WERI-Rb-1 (cell line): ENCODE results near the gene MCTP1.

Experiments
- DNase-seq: peaks from one replicate; pipeline ENCODE4 v3.0.0-alpha.2; 2020
- H3K27ac ChIP-seq: fragments of 250-450 bp; sonication (Bioruptor Pico); 2 replicates; pipeline ENCODE4 v1.5.1; 2020; ENCODE audit warnings: mild to moderate bottlenecking, moderate library complexity
- H3K27me3 ChIP-seq: fragments of 250-450 bp; sonication (Bioruptor Pico); 2 replicates; pipeline ENCODE4 v1.5.1; 2021; ENCODE audit warnings: mild to moderate bottlenecking, low read depth, moderate library complexity; ENCODE audit not compliant: insufficient read depth, severe bottlenecking
- H3K36me3 ChIP-seq: fragments of 250-450 bp; sonication (Bioruptor Pico); 2 replicates; pipeline ENCODE4 v1.5.1; 2020; ENCODE audit warnings: mild to moderate bottlenecking, moderate library complexity
- H3K4me3 ChIP-seq: 2 replicates; pipeline ENCODE4 v1.5.1; 2011; ENCODE audit warnings: low read depth, mild to moderate bottlenecking, control low read depth, low read length
- H3K9me3 ChIP-seq: fragments of 250-450 bp; sonication (Bioruptor Pico); 2 replicates; pipeline ENCODE4 v1.5.1; 2021; ENCODE audit warnings: mild to moderate bottlenecking, moderate library complexity; ENCODE audit not compliant: severe bottlenecking
- TF ChIP-seq, protein P1 (sequence below): IDR thresholded peaks from 2 replicates; pipeline ENCODE4 v1.5.1; 2011; ENCODE audit warnings: low read depth, mild to moderate bottlenecking, control low read depth, inconsistent platforms, low read length

The MCTP1 gene

DNA sequence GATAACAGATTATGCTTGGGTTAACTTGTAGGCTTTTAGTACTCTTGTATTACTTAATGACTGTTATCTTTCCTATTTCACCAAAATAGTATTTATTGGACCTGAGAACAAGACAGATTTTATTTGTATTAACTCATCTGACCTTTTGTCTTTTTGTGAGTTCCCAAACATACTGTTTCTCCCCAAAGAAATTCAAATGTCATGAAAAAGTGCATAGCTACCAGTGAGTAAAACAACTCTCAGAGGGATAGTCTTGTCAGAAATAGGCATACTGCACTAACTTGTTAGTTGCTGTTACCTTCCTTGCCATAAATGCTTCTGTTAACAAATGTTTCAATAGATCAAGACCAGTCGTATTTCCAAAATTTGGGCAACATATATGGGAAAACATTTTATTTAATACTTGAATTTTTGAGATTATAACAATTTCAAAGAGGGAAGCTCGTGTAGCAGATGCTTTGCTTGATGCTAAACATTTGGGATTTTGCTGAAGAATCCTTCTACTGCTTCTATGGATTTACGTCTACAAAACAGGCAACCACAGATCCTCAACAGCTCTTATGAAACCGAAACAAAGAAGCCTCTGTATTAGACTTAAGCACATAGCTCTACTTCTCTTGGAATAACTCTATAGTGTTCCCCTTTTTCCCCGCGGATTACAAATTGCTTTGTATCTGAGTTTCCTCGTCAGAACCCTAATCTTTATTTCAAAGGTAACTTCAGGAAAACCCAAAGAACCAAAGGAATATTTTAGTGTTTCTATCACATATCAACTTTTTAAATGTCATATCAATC is 248.8 kb downstream of the MCTP1 start:
- H3K36me3 ChIP-seq, result no peaks in the 10 kb centered on the region
- DNase-seq, result no peak
- TF ChIP-seq, protein P1, sequence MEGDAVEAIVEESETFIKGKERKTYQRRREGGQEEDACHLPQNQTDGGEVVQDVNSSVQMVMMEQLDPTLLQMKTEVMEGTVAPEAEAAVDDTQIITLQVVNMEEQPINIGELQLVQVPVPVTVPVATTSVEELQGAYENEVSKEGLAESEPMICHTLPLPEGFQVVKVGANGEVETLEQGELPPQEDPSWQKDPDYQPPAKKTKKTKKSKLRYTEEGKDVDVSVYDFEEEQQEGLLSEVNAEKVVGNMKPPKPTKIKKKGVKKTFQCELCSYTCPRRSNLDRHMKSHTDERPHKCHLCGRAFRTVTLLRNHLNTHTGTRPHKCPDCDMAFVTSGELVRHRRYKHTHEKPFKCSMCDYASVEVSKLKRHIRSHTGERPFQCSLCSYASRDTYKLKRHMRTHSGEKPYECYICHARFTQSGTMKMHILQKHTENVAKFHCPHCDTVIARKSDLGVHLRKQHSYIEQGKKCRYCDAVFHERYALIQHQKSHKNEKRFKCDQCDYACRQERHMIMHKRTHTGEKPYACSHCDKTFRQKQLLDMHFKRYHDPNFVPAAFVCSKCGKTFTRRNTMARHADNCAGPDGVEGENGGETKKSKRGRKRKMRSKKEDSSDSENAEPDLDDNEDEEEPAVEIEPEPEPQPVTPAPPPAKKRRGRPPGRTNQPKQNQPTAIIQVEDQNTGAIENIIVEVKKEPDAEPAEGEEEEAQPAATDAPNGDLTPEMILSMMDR, result no peak
- H3K4me3 ChIP-seq, result no peak overlapping the region
- no peaks in the 10 kb centered on the region for H3K9me3 ChIP-seq
- no peak overlapping the region for H3K27ac ChIP-seq
- H3K27me3 ChIP-seq, result no peaks in the 10 kb centered on the region

DNA sequence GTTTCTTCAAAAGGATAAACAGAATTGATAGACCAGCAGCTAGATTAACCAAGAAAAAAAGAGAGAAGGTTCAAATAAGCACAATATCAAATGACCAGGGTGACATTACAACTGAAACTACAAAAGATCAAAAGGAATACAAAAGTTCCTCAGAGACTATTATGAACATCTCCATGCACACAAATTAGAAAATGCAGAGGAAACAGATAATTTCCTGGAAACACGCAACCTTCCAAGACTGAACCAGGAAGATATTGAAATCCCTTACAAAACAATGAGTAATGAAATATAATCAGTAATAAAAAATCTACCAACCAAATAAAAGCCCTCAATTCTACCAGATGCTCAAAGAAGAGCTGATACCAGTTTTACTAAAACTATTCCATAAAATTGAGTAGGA is 252.1 kb downstream of the MCTP1 start:
- H3K36me3 ChIP-seq, result no peaks in the 10 kb centered on the region
- no peak overlapping the region for H3K4me3 ChIP-seq
- H3K27ac ChIP-seq, result no peak overlapping the region
- TF ChIP-seq, protein P1, result no peak
- no peaks in the 10 kb centered on the region for H3K27me3 ChIP-seq
- no peak for DNase-seq
- no peaks in the 10 kb centered on the region for H3K9me3 ChIP-seq

DNA sequence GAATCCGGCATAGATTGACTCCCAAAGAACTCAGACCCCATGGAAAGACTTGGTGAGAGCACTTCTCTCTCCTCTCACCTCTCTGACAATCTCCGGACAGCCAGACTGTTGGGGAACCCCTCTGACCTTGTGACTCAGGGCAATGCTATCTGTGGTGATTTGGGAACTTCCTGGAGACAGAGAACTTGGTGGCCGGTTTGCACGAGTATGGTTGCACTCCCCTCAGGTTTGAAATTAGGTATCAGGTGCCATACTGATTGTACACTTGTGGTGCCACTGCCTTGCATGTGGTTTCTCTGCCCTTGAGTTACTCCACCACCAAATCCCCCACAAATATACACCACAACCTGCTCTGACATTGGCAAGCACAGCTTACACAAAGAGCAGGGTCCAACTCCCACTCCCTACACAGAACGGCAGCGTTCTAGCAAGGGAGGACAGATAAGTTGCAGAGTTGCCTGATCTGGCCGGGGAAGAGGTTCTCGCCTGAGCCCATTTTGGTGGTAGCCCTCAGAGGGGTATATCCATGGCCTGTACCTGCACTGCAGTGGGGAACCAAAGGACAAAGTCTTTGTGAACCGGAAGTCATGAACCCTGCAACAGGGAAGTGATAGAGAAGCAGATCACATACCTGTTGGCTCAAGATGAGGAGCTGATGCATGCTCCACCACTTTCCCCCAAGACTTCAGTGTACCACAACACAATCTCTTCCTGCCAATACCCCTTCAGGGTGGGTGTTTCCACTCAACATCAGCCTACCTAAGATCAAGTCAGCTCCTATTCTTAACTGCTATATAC is 255.1 kb downstream of the MCTP1 start:
- Histone ChIP-seq H3K9me3 (no peaks in the 10 kb centered on the region), H3K27me3 (no peaks in the 10 kb centered on the region), H3K4me3 (no peak overlapping the region), H3K36me3 (no peaks in the 10 kb centered on the region), H3K27ac (no peak overlapping the region)
- TF ChIP-seq, protein P1, result no peak
- DNase-seq, result no peak

DNA sequence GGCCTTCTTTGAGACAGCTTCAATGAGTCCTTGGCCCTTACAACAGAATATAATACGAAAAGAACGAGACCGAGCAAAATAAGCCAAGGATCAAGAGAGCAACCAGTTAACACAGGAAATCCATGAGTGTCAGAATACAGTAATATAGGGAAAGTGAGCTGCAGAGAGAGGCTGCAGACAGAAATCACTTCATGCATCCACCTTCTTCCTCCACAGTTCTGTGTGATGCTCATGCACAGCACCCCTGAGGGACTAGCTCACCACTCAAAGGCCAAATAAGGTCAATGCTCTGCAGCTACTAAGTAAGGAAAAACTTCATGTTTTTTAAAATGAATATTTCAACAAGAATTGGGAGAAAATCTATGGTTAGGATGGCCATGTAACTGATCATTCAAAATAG is 257.1 kb downstream of the MCTP1 start:
- H3K27ac ChIP-seq, result peak overlapping the region; percentile 74
- no peaks in the 10 kb centered on the region for H3K27me3 ChIP-seq
- no peaks in the 10 kb centered on the region for H3K36me3 ChIP-seq
- H3K4me3 ChIP-seq, result no peak overlapping the region
- TF ChIP-seq, protein P1, result no peak
- H3K9me3 ChIP-seq, result no peaks in the 10 kb centered on the region
- no peak for DNase-seq

DNA sequence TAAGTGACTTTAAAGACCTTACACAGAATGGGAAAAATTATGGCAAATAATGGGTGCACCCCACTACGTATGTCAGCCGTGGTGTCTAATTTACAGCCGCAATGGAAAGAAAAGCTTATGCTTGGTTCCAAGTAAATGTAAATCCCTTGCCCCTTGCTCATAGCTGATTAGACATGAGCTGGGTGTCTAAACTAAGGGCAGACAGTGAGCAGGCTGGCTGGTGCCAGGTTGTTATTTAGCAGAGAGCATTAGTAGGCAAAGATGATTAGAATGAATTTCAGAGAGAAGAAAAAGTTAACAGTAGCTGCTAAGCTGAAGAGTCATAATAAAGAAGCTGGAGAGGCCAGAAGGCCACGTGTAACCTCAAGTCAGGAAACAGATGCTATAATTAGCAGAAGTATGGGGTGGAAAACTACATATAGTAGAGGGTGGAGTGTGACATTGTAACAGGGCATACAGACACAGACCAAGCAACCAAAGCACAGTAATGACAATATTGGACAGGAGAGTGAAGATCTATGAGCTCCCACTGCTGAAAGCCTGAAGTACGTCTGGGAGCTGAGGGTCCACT is 257.7 kb downstream of the MCTP1 start:
- H3K27ac ChIP-seq, result peak overlapping the region; percentile 74
- TF ChIP-seq, protein P1, result no peak
- H3K9me3 ChIP-seq, result no peaks in the 10 kb centered on the region
- no peak overlapping the region for H3K4me3 ChIP-seq
- no peaks in the 10 kb centered on the region for H3K36me3 ChIP-seq
- DNase-seq, result peak; percentile 61
- no peaks in the 10 kb centered on the region for H3K27me3 ChIP-seq
